EL (cell line): Measurements from ENCODE around the gene SNCAIP.

ENCODE experiments used
- DNase-seq: peaks from one replicate; pipeline ENCODE4 v3.0.0-alpha.2; 2016

The SNCAIP gene

GRCh38 chr5:122430319-122430586, 118.2 kb downstream of the SNCAIP start:
- DNase-seq, result no peak

GRCh38 chr5:122431298-122431697, 119.3 kb downstream of the SNCAIP start:
- DNase-seq, result no peak

GRCh38 chr5:122434205-122434970, 122.4 kb downstream of the SNCAIP start:
- no peak for DNase-seq

- no peak for DNase-seq
Observed at GRCh38 chr5:122435234-122435633, 123.2 kb downstream of the SNCAIP start.

GRCh38 chr5:122435761-122436160, 123.7 kb downstream of the SNCAIP start:
- no peak for DNase-seq

- no peak for DNase-seq
Observed at GRCh38 chr5:122436615-122437014, 124.6 kb downstream of the SNCAIP start.

GRCh38 chr5:122439645-122440044, 127.6 kb downstream of the SNCAIP start:
- no peak for DNase-seq

- no peak for DNase-seq
Observed at GRCh38 chr5:122442938-122443337, 130.9 kb downstream of the SNCAIP start.

- DNase-seq, result no peak
Observed at GRCh38 chr5:122444411-122444810, 132.4 kb downstream of the SNCAIP start.

GRCh38 chr5:122445070-122445469, 133.0 kb downstream of the SNCAIP start:
- DNase-seq, result no peak

- no peak for DNase-seq
Observed at GRCh38 chr5:122447072-122447471, 135.0 kb downstream of the SNCAIP start.

- no peak for DNase-seq
Observed at GRCh38 chr5:122447879-122448278, 135.8 kb downstream of the SNCAIP start.

- DNase-seq, result no peak
Observed at GRCh38 chr5:122454541-122454940, 142.5 kb downstream of the SNCAIP start.

GRCh38 chr5:122455939-122456338, 143.9 kb downstream of the SNCAIP start:
- no peak for DNase-seq

GRCh38 chr5:122457178-122457826, 145.3 kb downstream of the SNCAIP start:
- DNase-seq, result no peak

GRCh38 chr5:122458278-122458872, 146.3 kb downstream of the SNCAIP start:
- peak; percentile 22 for DNase-seq

GRCh38 chr5:122462486-122462885, 150.4 kb downstream of the SNCAIP start:
- no peak for DNase-seq

GRCh38 chr5:122463221-122463620, 151.2 kb downstream of the SNCAIP start:
- no peak for DNase-seq

GRCh38 chr5:122464191-122464590, 152.2 kb downstream of the SNCAIP start:
- no peak for DNase-seq

- DNase-seq, result no peak
Observed at GRCh38 chr5:122465031-122465577, 153.1 kb downstream of the SNCAIP start.

- DNase-seq, result no peak
Observed at GRCh38 chr5:122465994-122466393, 154.0 kb downstream of the SNCAIP start.

GRCh38 chr5:122468351-122469116, 156.5 kb downstream of the SNCAIP start:
- no peak for DNase-seq

- DNase-seq, result no peak
Observed at GRCh38 chr5:122469384-122469919, 157.4 kb downstream of the SNCAIP start.
